Smooth muscle cell (in vitro differentiated cells): ENCODE data around the gene AQP7. TPM values are rescaled to one million over a fixed set of nuclear protein-coding genes. Genes with fewer than 3 reads are reported as not detected.

Experiments
- DNase-seq: peaks from one replicate; lab custom pipeline; 2025; ENCODE audit not compliant: unreplicated experiment; lab: John Stamatoyannopoulos, UW
- H2AFZ ChIP-seq: fragments of 200-600 bp; sonication (generic); 2 replicates; pipeline ENCODE4 v1.6.0; 2016; ENCODE audit warnings: antibody characterized with exemption, low read depth, mild to moderate bottlenecking
- H3F3A ChIP-seq: fragments of 200-600 bp; sonication (generic); 2 replicates; pipeline ENCODE4 v1.6.0; 2017; ENCODE audit warnings: antibody characterized with exemption, low read depth
- H3K27ac ChIP-seq: fragments of 200-600 bp; sonication (generic); 2 replicates; pipeline ENCODE4 v1.5.1; 2016; ENCODE audit warnings: low read depth, mild to moderate bottlenecking
- H3K27me3 ChIP-seq: fragments of 200-600 bp; sonication (generic); 2 replicates; pipeline ENCODE4 v1.6.1; 2016; ENCODE audit warnings: low read depth, mild to moderate bottlenecking
- H3K36me3 ChIP-seq: fragments of 200-600 bp; sonication (generic); 2 replicates; pipeline ENCODE4 v1.5.1; 2016; ENCODE audit warnings: low read depth
- H3K4me1 ChIP-seq: fragments of 200-600 bp; sonication (generic); 2 replicates; pipeline ENCODE4 v1.5.1; 2016; ENCODE audit warnings: low read depth
- H3K4me2 ChIP-seq: fragments of 200-600 bp; sonication (generic); 2 replicates; pipeline ENCODE4 v1.6.0; 2016; ENCODE audit warnings: mild to moderate bottlenecking
- H3K4me3 ChIP-seq: fragments of 200-600 bp; sonication (generic); 2 replicates; pipeline ENCODE4 v1.5.1; 2016; ENCODE audit warnings: mild to moderate bottlenecking
- H3K79me2 ChIP-seq: fragments of 200-600 bp; sonication (generic); 2 replicates; pipeline ENCODE4 v1.6.0; 2016; ENCODE audit warnings: low read depth, mild to moderate bottlenecking
- H3K9ac ChIP-seq: fragments of 200-600 bp; sonication (generic); 2 replicates; pipeline ENCODE4 v1.6.0; 2016; ENCODE audit warnings: low read depth
- H3K9me3 ChIP-seq: fragments of 200-600 bp; sonication (generic); replicated peaks from 2 replicates; pipeline ENCODE4 v1.5.1; 2016; ENCODE audit warnings: low read depth
- H4K20me1 ChIP-seq: fragments of 200-600 bp; sonication (generic); 2 replicates; pipeline ENCODE4 v1.6.0; 2016; ENCODE audit warnings: low read depth
- CTCF ChIP-seq: fragments of 200-600 bp; sonication (generic); IDR thresholded peaks from 2 replicates; pipeline ENCODE4 v1.5.1; 2017; ENCODE audit warnings: borderline replicate concordance, mild to moderate bottlenecking, antibody characterized with exemption; ENCODE audit not compliant: insufficient read depth, poor library complexity, severe bottlenecking
- WGBS: methylation state at CpG from one replicate; pipeline ENCODE4 v1.1.7; 2016; ENCODE audit warnings: low lambda C conversion rate; 5-methylcytosine and 5-hydroxymethylcytosine counted together
- polyA plus RNA-seq: library from polyadenylated mRNA; unstranded; fragments of >200 nt; fragmentation: Nextera tagmentation; extraction: Ambion mirVana; gene quantifications from 2 replicates; pipeline ENCODE4 v1.2.1, GENCODE V29; 2016
- total RNA-seq: library from RNA; depleted of rRNA; stranded (reverse); fragments of >200 nt; gene quantifications from 2 replicates; pipeline ENCODE4 v1.2.3, GENCODE V29; 2014

The AQP7 gene
- total and polyA plus RNA-seq, 2 experiments from 2014 or later: 0.45 to 0.76 TPM

- Histone ChIP-seq H2AFZ (no peak overlapping the region), H3K27me3 (no peaks in the 10 kb centered on the region), H4K20me1 (no peaks in the 10 kb centered on the region), H3K9ac (no peak overlapping the region), H3K36me3 (no peaks in the 10 kb centered on the region), H3K4me3 (no peak overlapping the region), H3K79me2 (no peaks in the 10 kb centered on the region), H3K4me2 (no peak overlapping the region), H3F3A (no peaks in the 10 kb centered on the region), H3K9me3 (no peaks in the 10 kb centered on the region), H3K4me1 (peaks cover 4% of the 10 kb centered on the region), H3K27ac (no peak overlapping the region)
- WGBS: 92% methylated on average over 1 of the region's 5 CpGs
- no peak for TF ChIP-seq CTCF
- no peak for DNase-seq
Observed at GRCh38 chr9:33380390-33381094, 21.8 kb downstream of the AQP7 start.

DNA sequence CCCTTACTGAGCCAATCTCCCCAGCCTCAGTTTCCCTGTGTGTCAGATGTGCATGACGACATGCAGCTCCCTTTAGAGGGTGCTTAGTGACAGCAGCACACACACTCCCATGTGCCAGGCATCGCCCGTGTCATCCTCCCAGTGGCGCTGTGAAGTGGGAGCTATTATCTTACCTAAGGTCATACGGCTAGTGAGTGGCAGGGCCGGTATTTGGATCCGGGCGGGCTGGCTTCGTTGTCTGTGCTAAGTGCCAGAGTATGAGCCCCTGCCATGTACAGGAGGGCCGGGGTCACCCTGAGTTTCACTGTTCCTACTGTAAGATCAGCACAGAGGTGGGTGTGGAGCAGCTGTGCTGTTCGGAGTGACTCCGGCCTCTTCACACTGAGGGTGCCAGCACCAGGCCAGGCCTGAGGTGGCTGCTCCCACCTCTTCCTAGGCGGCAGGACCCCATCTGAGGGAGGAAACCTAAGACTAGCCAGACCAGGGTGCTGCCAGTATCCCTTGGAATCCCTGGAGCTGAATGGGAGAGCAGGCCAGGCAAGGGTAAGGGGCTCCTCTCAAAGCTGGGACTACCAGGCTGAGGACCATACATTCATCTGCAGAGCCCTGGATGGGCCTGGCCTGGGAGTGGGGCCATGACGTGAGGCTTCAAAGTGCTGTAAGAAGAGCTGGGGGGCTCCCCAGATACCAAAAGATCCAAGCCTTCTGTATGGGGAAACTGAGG lies 22.5 kb downstream of the AQP7 start:
- Histone ChIP-seq H3K9me3 (no peaks in the 10 kb centered on the region), H3K4me3 (no peak overlapping the region), H3K36me3 (no peaks in the 10 kb centered on the region), H3K4me2 (no peak overlapping the region), H3F3A (peaks cover 5% of the 10 kb centered on the region), H3K79me2 (no peaks in the 10 kb centered on the region), H4K20me1 (no peaks in the 10 kb centered on the region), H2AFZ (no peak overlapping the region), H3K27ac (no peak overlapping the region), H3K4me1 (peaks cover 7% of the 10 kb centered on the region), H3K27me3 (no peaks in the 10 kb centered on the region), H3K9ac (no peak overlapping the region)
- 93% methylated on average over 14 of the region's 14 CpGs for WGBS
- no peak for TF ChIP-seq CTCF
- no peak for DNase-seq

DNA sequence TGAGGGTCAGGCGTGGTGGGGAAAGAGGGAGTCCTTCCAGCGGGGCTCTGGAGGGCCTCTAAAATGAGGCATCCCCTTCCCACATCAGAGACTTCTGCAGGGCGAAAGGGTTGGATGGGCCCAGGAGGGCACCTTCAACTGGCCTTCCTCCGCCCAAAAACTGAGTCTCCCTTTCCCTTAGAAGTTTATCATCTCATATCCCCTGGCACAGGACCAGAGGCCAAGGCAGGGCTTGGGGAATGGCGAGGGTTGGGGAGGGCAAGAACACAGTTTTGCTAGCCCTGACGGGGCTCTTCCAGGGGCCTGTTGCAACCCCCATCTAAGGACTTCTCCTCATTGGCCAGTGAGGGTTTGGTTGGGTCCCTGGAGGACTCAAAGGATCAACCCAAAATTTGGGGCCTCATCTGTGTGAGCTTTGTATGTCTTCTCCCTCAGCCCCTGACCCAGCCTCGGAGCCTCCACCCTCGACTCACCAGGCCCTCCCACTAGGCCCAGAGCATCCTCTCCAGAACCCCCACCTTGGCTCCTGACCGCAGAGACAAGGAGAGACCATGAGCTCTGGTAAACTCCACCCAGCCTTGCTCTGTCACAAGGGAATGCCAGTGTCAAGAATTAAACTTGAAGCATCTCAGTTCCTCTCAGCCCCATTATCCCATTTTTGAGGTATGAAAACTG lies 24.1 kb downstream of the AQP7 start:
- Histone ChIP-seq H3K27me3 (no peaks in the 10 kb centered on the region), H3K9ac (no peak overlapping the region), H4K20me1 (no peaks in the 10 kb centered on the region), H3K9me3 (no peaks in the 10 kb centered on the region), H3K79me2 (no peaks in the 10 kb centered on the region), H2AFZ (no peak overlapping the region), H3F3A (peaks cover 5% of the 10 kb centered on the region), H3K4me1 (peaks cover 10% of the 10 kb centered on the region), H3K36me3 (no peaks in the 10 kb centered on the region), H3K27ac (no peak overlapping the region), H3K4me3 (no peak overlapping the region), H3K4me2 (no peak overlapping the region)
- TF ChIP-seq CTCF: no peak
- no peak for DNase-seq
- WGBS: 98% methylated on average over 8 of the region's 9 CpGs
